Natural killer cell treated with Interleukin-12 subunit alpha and Interleukin-12 subunit beta and Interleukin-15 and Interleukin-18, amount 100 ng/mL, for 72 hours (primary cell): Measurements from ENCODE around the gene SGTA. TPM values are rescaled to one million over a fixed set of nuclear protein-coding genes. Genes with fewer than 3 reads are reported as not detected.
A peak's percentile ranks its signal among the peaks of the same experiment; 100 is the strongest.

ENCODE experiments used
- ATAC-seq, 2 donors: fragments of 150-1000 bp; cut with Tn5 transposase in 1 of 2; sonication (Bioruptor Pico), chemical (Tn5 transposase) in 1 of 2; 2 replicates each; pipeline ENCODE4 v1.10.0; 2021
- DNase-seq: peaks from one replicate; pipeline ENCODE4 v3.0.0; 2022; ENCODE audit warnings: low spot score
- H3K27ac Mint-ChIP-seq, 2 donors: 1 replicate in 1 of 2; 2 replicates in 1 of 2; pipeline ENCODE4 v1.8.0; 2022; ENCODE audit warnings: mixed read lengths in 2 of 2, mild to moderate bottlenecking in 1 of 2, moderate library complexity in 1 of 2
- H3K27me3 Mint-ChIP-seq, 2 donors: 1 replicate in 1 of 2; 2 replicates in 1 of 2; pipeline ENCODE4 v1.8.0; 2022; ENCODE audit warnings: mixed read lengths in 2 of 2
- H3K36me3 Mint-ChIP-seq: one replicate; pipeline ENCODE4 v1.8.0; 2022; ENCODE audit warnings: mixed read lengths
- H3K4me1 Mint-ChIP-seq, 2 donors: 1 replicate in 1 of 2; 2 replicates in 1 of 2; pipeline ENCODE4 v1.8.0; 2022; ENCODE audit warnings: low read depth in 2 of 2, mixed read lengths in 2 of 2, mild to moderate bottlenecking in 1 of 2
- H3K4me3 Mint-ChIP-seq: one replicate; pipeline ENCODE4 v1.8.0; 2022; ENCODE audit warnings: mixed read lengths
- H3K9me3 Mint-ChIP-seq: 2 replicates; pipeline ENCODE4 v1.8.0; 2022; ENCODE audit warnings: mixed read lengths
- total RNA-seq, 2 donors: library from RNA; stranded (reverse); gene quantifications; one replicate each; pipeline ENCODE4 v1.2.3, GENCODE V29; 2022

SGTA gene
- total RNA-seq, 2 donors from 2014 or later, result 61.1 to 107 TPM

GRCh38 chr19:2805991-2806649, 23.0 kb upstream of the SGTA start:
- Mint-ChIP-seq H3K9me3 (no peaks in the 10 kb centered on the region), H3K36me3 (peaks cover 11% of the 10 kb centered on the region), H3K27me3 (no peaks in the 10 kb centered on the region), H3K4me1 (peaks cover 6 to 18% of the 10 kb centered on the region in 2 donors), H3K27ac (no peak overlapping the region), H3K4me3 (no peak overlapping the region)
- ATAC-seq, result no peak
- DNase-seq, result peak; percentile 49

GRCh38 chr19:2805261-2805900, 22.3 kb upstream of the SGTA start:
- DNase-seq, result peak; percentile 38
- Mint-ChIP-seq H3K36me3 (peaks cover 11% of the 10 kb centered on the region), H3K4me3 (no peak overlapping the region), H3K27ac (no peak overlapping the region), H3K27me3 (no peaks in the 10 kb centered on the region), H3K4me1 (peaks cover 6 to 18% of the 10 kb centered on the region in 2 donors), H3K9me3 (no peaks in the 10 kb centered on the region)
- ATAC-seq, result no peak

GRCh38 chr19:2804156-2805004, 21.3 kb upstream of the SGTA start:
- ATAC-seq (no peak), DNase-seq (peak; percentile 50)
- peaks cover 11% of the 10 kb centered on the region for H3K36me3 Mint-ChIP-seq
- no peaks in the 10 kb centered on the region for H3K27me3 Mint-ChIP-seq
- H3K4me1 Mint-ChIP-seq, result peaks cover 6 to 18% of the 10 kb centered on the region in 2 donors
- H3K4me3 Mint-ChIP-seq, result no peak overlapping the region
- H3K27ac Mint-ChIP-seq, result no peak overlapping the region
- H3K9me3 Mint-ChIP-seq, result no peaks in the 10 kb centered on the region

GRCh38 chr19:2803486-2804155, 20.5 kb upstream of the SGTA start:
- Mint-ChIP-seq H3K9me3 (no peaks in the 10 kb centered on the region), H3K4me1 (peaks cover 6 to 18% of the 10 kb centered on the region in 2 donors), H3K27ac (no peak overlapping the region), H3K27me3 (no peaks in the 10 kb centered on the region), H3K4me3 (no peak overlapping the region), H3K36me3 (peaks cover 6% of the 10 kb centered on the region)
- no peak for DNase-seq
- no peak for ATAC-seq

- Mint-ChIP-seq H3K27me3 (no peaks in the 10 kb centered on the region), H3K36me3 (peaks cover 6% of the 10 kb centered on the region), H3K27ac (peak overlapping the region in 1 of 2 donors; percentile 50), H3K9me3 (no peaks in the 10 kb centered on the region), H3K4me1 (peaks cover 6 to 18% of the 10 kb centered on the region in 2 donors), H3K4me3 (no peak overlapping the region)
- DNase-seq, result no peak
- ATAC-seq, result no peak
Observed at GRCh38 chr19:2802826-2803225, 19.8 kb upstream of the SGTA start.

- no peak for DNase-seq
- H3K27ac Mint-ChIP-seq, result no peak overlapping the region
- H3K4me3 Mint-ChIP-seq, result no peak overlapping the region
- ATAC-seq, result no peak
- H3K9me3 Mint-ChIP-seq, result no peaks in the 10 kb centered on the region
- H3K36me3 Mint-ChIP-seq, result peaks cover 6% of the 10 kb centered on the region
- H3K27me3 Mint-ChIP-seq, result no peaks in the 10 kb centered on the region
- peaks cover 6 to 17% of the 10 kb centered on the region in 2 donors for H3K4me1 Mint-ChIP-seq
Observed at GRCh38 chr19:2800506-2800905, 17.4 kb upstream of the SGTA start.

GRCh38 chr19:2799273-2800020, 16.4 kb upstream of the SGTA start:
- Mint-ChIP-seq H3K27ac (no peak overlapping the region), H3K27me3 (no peaks in the 10 kb centered on the region), H3K4me3 (no peak overlapping the region), H3K36me3 (peaks cover 6% of the 10 kb centered on the region), H3K9me3 (no peaks in the 10 kb centered on the region), H3K4me1 (peaks cover 6 to 13% of the 10 kb centered on the region in 2 donors)
- no peak for ATAC-seq
- no peak for DNase-seq

- Mint-ChIP-seq H3K27me3 (no peaks in the 10 kb centered on the region), H3K27ac (no peak overlapping the region), H3K4me3 (no peak overlapping the region), H3K4me1 (peaks cover 6 to 10% of the 10 kb centered on the region in 2 donors), H3K9me3 (no peaks in the 10 kb centered on the region), H3K36me3 (peaks cover 6% of the 10 kb centered on the region)
- ATAC-seq, result no peak
- DNase-seq, result no peak
Observed at GRCh38 chr19:2798733-2799132, 15.7 kb upstream of the SGTA start.

GRCh38 chr19:2798158-2798685, 15.1 kb upstream of the SGTA start:
- ATAC-seq, result no peak
- Mint-ChIP-seq H3K27ac (no peak overlapping the region), H3K4me1 (peaks cover 6 to 9% of the 10 kb centered on the region in 2 donors), H3K9me3 (no peaks in the 10 kb centered on the region), H3K4me3 (no peak overlapping the region), H3K36me3 (peaks cover 6% of the 10 kb centered on the region), H3K27me3 (no peaks in the 10 kb centered on the region)
- DNase-seq, result no peak

GRCh38 chr19:2797280-2797679, 14.2 kb upstream of the SGTA start:
- H3K27me3 Mint-ChIP-seq, result no peaks in the 10 kb centered on the region

GRCh38 chr19:2796659-2797266, 13.7 kb upstream of the SGTA start:
- peak in 1 of 2 donors; percentile 17 for ATAC-seq
- H3K9me3 Mint-ChIP-seq, result no peaks in the 10 kb centered on the region
- no peak overlapping the region for H3K4me3 Mint-ChIP-seq
- no peak overlapping the region for H3K27ac Mint-ChIP-seq
- peaks cover 0 to under 1% of the 10 kb centered on the region in 2 donors for H3K4me1 Mint-ChIP-seq
- no peaks in the 10 kb centered on the region for H3K27me3 Mint-ChIP-seq
- no peak for DNase-seq
- H3K36me3 Mint-ChIP-seq, result no peaks in the 10 kb centered on the region

More at GRCh38 chr19:2797280-2797679, 14.2 kb upstream of the SGTA start:
- H3K27ac Mint-ChIP-seq, result no peak overlapping the region
- no peak for DNase-seq
- no peak overlapping the region for H3K4me3 Mint-ChIP-seq
- ATAC-seq, result no peak
- no peaks in the 10 kb centered on the region for H3K36me3 Mint-ChIP-seq
- no peaks in the 10 kb centered on the region for H3K9me3 Mint-ChIP-seq
- H3K4me1 Mint-ChIP-seq, result peaks cover 0 to 3% of the 10 kb centered on the region in 2 donors

GRCh38 chr19:2795827-2796658, 13.0 kb upstream of the SGTA start:
- peak; percentile 14 to 36 for ATAC-seq
- Mint-ChIP-seq H3K9me3 (no peaks in the 10 kb centered on the region), H3K27ac (no peak overlapping the region), H3K4me1 (no peaks in the 10 kb centered on the region), H3K4me3 (no peak overlapping the region), H3K27me3 (no peaks in the 10 kb centered on the region), H3K36me3 (no peaks in the 10 kb centered on the region)
- no peak for DNase-seq
